ENCODE measurements around the gene HEATR3. TPM values are rescaled to one million over a fixed set of nuclear protein-coding genes. Genes with fewer than 3 reads are reported as not detected.

The HEATR3 gene
- total and polyA plus RNA-seq, 2 experiments from 2014 or later, result 7.5 to 29.9 TPM

- H3K4me3 ChIP-seq, result no peak overlapping the region
- no peaks in the 10 kb centered on the region for H3K9me2 ChIP-seq (ENCODE audit: insufficient read depth)
- H4K20me1 ChIP-seq (replicated peaks; ENCODE audit: insufficient read depth), result no peaks in the 10 kb centered on the region
- Mint-ChIP-seq H3K36me3 (ENCODE audit: low read depth) (no peaks in the 10 kb centered on the region; the same call in 2 of the 3 replicates), H3K27ac (no peak overlapping the region), H3K4me3 (no peak overlapping the region), H3K9me3 (no peaks in the 10 kb centered on the region), H3K4me1 (no peaks in the 10 kb centered on the region; the same call in 1 of the 3 replicates), H3K27me3 (ENCODE audit: insufficient read depth, low read depth, poor library complexity) (peaks cover 4% of the 10 kb centered on the region)
- ATAC-seq (no peak), DNase-seq (ENCODE audit: low spot score) (no peak)
- no peaks in the 10 kb centered on the region for H3K79me2 ChIP-seq (replicated peaks; ENCODE audit: insufficient read depth)
- TF ChIP-seq NANOG (IDR thresholded peaks at IDR 0.05; ENCODE audit: borderline replicate concordance) (no peak), EZH2 (IDR thresholded peaks at IDR 0.05; ENCODE audit: low read depth, unreplicated experiment) (no peak), CTCF (conservative IDR thresholded peaks at IDR 0.05; ENCODE audit: low read depth in 2 of 2) (no peak), JUNB (IDR thresholded peaks at IDR 0.05; ENCODE audit: unreplicated experiment) (no peak), EZH2phosphoT487 (IDR thresholded peaks at IDR 0.05; ENCODE audit: unreplicated experiment) (no peak), REST (IDR thresholded peaks at IDR 0.05; ENCODE audit: unreplicated experiment) (no peak), STAT1 (IDR thresholded peaks at IDR 0.05; ENCODE audit: unreplicated experiment) (no peak), ZNF462 (CRISPR knock-in tag; IDR thresholded peaks at IDR 0.05) (no peak), ZNF114 (CRISPR knock-in tag; IDR thresholded peaks at IDR 0.05) (no peak)
- H3F3A ChIP-seq (replicated peaks; ENCODE audit: low read depth), result no peaks in the 10 kb centered on the region
- H3K27ac ChIP-seq (ENCODE audit: low read depth), result no peak overlapping the region
- H2AFZ ChIP-seq, result peak overlapping the region; percentile 3
- no peaks in the 10 kb centered on the region for H3K27me3 ChIP-seq (ENCODE audit: insufficient read depth)
- no peak overlapping the region for H3K4me2 ChIP-seq
- no peaks in the 10 kb centered on the region for H3K4me1 ChIP-seq (ENCODE audit: insufficient read depth)
- no peaks in the 10 kb centered on the region for H3K36me3 ChIP-seq (ENCODE audit: insufficient read depth)
Observed at GRCh38 chr16:50146479-50147435, 81.0 kb downstream of the HEATR3 start.
